Effector CD8-positive, alpha-beta T cell (primary cell): Measurements from ENCODE around the gene DDA1.

Source experiments
- DNase-seq: peaks from one replicate; lab custom pipeline; 2025; lab: John Stamatoyannopoulos, UW

The DDA1 gene

GRCh38 chr19:17311455-17312188, 2.3 kb downstream of the DDA1 start:
- no peak for DNase-seq

GRCh38 chr19:17312189-17313113, 3.1 kb downstream of the DDA1 start:
- DNase-seq, result no peak

GRCh38 chr19:17314007-17314593, 4.7 kb downstream of the DDA1 start:
- DNase-seq, result no peak

DNA sequence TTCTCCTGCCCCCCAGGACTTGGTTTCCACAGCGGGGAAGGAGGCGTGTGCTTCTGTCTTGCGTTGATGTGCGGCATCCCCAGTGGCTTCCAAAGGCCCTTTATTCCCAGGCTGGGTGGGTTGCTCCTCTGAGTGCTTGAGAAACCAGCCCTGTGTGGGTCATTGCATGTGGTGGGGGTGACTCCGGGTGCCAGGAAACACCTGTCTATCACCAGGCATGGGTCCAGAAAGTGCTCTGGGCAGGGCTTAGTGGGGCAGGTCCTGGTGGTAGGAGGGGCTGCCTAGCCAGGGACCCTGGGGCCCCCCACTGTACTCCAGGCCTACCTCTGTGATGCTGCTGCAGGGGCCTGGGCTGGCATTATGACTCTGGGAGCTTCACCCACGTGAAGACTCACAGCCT, 9.6 kb downstream of the DDA1 start:
- DNase-seq, result no peak

GRCh38 chr19:17319473-17320238, 10.3 kb downstream of the DDA1 start:
- DNase-seq, result no peak

DNA sequence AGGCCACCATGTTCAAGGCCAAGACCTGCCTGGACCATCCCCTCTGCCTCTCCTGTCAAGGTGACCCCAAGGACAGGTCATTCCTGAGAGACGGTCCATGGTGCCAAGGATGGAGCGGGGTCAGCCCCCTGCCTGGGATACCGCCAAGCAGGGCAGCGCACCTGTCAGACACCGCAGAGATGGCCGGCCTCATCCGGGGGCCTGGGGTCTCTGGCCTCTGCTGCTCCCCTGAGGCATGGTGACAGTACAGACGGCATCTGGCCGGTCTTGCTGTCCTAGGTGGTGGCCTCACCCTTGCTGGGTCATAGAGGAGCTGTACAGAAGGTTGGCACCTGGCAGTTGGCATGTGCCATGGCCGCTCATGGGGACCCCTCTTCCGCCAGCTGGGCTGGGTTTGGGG, 11.1 kb downstream of the DDA1 start:
- DNase-seq, result no peak

DNA sequence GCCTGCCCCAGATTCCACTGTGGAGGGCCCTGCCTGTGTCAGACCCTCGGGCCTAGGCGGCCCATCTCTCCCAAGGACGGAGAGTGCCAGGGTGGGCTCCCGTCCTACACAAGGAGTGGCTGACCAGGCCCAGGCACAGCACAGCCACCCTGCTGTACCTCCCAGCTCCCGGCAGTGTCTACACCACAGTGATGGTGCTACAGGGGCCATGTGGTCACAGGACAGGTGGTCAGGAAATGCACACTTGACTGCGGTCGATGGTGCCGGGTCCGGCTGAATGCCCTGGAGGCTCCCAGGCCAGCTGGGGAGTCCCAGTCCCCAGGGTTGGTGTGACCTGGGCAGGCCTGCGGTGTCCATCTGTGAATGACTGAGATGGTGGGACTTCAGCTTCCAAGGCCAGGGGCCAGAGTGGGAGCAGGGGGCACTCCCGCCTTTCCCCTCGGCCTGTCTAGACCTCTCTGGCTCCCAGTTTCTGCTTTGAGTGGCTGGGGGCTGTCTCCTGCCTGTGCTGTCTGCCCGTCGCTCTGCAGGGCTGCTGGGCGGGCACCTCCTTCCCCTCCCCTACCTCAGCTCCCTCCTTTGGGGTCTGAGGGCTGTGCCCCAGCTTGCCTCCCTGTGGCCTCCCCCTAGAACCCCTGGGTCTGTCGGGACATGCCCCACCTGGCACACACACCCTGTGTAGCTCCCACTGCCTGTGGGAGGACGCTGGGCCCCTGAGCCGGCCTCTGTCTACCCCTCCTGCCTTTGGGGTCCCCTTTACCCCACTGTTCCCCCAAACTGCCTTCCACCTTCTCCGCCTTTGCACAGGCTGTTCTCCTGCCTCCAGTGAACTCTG, 12.5 kb downstream of the DDA1 start:
- no peak for DNase-seq

DNA sequence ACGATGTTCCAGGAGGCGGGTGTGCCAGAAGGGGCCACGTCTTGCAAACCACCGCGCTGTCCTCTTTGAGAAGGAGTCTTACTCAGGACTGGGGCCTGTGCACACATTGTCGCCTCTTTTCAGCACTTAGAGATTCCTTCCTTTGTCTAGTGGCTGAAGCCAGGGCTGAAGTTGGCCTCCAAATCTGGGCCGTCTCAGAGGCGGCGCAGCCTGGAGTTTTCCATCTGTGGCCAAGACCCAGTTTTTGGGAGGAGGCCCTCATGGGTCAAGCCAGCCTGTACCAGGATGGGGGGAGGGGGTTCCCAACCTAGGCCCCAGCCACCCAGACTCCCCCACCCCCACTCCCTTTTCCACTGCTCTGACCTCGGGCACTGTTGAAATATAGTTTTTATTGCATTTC, 13.5 kb downstream of the DDA1 start:
- no peak for DNase-seq

DNA sequence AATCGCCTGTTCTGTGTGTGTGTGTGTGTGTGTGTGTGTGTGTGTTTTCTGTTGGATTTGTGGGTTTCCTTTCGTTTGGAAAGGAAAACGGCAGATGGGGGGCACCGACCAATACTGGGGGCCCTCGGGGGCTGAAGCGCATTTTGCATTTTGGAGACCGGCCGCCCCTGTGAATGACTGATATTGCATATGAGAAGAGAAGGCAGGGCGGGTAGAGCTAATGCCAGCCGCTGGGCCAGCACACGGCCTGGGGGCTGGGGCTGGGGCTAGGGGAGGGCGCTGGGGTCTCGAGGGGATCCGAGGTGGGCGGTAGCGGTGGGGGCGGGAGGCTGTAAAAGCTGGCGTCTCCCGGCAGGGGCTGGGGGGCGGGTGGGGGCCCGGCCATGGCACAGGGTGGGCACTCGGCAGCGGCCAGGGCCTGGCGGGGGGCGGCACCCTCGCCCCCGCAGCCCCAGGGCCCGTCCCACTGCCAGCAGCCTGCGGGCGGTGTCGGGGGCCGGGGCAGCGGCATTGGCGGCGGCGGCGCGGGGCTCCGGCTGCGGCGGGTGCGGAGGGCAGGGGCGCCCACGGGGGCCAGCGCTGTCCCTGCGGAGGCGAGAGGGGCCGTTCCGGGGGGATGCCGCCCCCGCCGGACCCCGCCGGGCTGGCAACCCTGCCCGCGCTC, 14.1 kb downstream of the DDA1 start:
- no peak for DNase-seq

DNA sequence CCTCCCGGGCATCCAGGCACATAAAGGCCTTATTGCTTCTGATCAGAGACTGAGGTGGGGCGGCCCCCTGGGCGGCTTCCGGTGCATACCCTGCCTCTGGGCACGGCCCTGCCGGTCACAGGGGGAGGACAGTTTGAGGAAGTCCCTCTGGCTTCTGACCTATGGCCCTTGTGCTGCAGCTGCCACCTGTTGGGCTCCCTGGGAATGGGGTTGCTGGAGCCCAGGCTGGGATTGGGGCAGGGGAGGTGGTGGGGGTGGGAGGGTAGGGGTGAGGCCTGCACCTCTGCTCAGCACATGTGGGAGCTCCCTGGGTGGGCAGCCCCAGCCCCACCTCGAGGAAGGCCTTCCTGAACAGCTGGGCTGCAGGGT, 14.6 kb downstream of the DDA1 start:
- DNase-seq, result no peak

DNA sequence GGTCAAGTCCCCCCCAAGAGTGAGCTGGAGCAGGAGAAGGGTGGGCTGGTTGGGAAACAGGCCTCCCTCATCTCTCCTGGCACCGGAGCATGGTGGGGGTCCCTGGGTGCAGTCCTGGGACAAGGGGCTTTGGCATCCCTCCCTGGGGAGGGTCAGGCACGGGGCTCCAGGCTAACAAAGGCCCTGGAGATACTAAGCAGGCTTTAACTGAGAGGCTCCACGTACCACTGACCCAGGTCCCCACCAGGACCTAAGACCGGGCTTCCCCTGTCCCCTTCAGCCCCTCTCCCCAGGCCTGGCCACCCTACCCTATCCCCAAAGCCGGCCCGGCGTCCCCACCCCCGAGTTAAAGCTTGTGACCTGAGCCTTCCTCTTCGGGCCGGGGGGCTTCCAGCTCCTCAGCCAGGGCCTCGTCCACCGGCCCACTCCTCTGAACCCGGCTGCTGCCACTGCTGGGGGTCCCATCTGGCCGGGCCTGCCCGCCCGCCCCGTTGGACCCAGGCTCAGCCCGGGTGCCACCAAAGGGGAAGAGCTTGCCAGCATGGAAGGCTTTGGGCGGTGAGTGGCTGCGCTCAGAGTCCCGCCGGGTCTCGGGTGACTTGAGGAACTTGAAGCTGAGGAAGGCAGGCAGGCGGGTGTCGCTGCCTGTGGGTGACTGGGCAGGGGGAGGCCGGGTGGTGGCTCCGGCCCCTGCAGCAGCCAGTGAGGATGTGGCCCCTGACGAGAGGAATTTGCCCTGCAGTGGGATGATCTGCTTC, 15.2 kb downstream of the DDA1 start:
- DNase-seq, result no peak

- no peak for DNase-seq
Observed at GRCh38 chr19:17325133-17325532, 15.8 kb downstream of the DDA1 start.

DNA sequence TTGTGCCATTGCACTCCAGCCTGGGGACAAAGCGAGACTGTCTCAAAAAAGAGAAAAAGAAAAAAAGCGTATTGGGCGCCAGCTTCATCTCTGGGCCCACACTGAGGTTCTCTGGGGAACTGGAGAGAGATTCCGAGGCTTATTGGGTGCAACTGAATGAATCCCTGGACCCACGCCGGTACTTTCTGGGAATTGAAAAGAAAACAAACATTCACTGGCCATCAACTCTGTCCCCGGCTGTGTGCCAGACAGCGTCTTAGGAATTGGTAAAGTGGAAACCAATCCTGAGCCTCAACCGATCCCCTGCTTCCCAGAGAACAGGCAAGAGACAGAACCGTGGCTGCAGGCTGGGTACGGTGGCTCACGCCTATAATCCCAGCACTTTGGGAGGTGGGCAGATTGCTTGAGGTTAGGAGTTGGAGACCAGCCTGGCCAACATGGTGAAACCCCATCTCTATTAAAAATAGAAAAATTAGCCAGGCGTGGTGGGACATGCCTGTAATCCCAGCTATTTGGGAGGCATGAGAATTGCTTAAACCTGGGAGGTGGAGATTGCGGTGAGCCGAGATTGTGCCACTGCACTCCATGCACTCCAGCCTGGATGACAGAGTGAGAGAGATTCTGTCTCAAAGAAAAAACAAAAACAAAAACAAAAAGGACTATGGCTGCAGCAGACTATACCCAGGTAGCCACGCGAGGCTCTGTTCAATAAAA, 16.7 kb downstream of the DDA1 start:
- DNase-seq, result no peak

GRCh38 chr19:17326595-17326966, 17.2 kb downstream of the DDA1 start:
- no peak for DNase-seq

- DNase-seq, result no peak
Observed at GRCh38 chr19:17327068-17327653, 17.8 kb downstream of the DDA1 start.

DNA sequence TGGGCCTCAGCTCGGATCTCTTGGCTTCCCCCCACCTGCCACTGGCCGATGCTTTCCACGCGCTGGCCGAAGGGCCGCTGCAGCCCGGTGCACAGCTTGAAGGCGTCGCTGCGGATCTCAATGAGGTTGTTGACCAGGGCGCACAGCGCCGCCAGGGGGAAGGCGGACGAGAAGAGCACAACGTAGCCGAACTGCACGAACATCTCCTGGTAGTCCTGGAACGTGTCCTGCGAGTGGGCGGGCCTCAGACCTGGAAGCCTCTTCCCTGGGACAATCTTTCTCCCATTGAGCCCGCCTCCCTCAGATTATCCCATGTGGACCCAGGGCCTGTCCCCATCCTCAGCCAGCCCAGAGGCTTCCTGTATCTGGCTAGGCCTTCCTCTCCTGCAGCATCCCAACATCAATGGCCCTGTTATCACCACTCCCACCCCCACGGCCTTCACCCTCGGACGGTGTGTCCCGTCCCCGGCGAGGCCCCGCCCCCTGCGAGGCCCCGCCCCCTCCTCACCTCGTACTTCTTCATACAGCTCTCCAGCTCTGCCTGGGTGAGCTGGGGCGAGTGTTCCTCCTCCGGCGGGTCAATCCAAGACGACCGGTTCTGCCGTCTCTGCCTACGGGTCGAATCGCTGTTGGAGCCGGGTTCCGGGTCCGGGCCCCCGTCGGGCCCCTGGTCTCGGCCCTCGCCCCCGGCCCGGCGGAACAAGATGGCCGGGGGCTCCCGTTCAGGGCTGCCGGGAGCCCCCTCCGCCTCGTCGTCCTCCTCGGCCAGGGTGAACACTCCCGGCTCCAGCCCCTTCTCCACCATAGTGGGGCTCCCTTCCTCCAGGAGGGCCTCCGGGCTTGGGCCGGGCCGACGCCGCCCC, 18.5 kb downstream of the DDA1 start:
- DNase-seq, result peak; percentile 52

DNA sequence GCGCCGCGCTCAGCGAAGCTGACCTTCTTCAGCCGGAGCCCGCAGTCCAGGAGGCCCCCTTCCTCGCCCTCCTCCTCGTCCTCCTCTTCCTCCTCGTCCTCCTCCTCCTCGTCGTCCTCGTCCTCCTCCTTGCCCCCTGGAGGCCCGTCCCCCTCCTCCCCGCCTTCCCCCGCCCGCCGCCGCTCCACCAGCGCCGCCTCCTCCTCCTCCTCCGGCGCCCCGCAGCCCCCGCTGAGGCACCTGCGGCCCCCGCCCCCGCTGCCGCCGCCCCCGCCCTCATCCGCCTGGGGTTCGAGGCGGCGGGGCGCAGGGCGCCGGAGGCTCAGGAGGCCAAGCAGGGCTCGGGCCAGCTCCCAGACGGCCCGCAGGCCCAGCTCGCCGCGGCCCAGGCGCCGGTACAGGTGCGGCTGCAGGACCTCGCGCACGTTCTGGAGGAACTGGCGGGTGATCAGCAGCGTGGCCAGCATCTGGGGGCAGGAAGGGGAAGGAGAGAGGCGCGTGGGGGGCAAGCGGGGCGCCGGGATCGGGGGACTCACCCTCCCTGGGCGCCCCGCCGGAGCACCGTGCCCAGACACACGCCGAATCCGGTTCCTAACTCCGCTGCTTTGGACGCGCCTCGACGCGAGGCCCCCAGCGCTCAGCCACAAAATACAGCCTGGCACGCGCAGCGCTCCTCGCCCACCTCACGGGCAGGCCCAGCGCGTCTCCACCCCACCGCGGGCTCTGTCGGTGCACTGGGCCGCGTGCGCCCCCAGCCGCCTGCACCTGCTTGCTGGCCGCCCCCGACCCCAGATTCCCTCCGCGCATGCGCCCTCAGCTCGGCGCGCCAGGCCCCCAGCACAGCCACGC, 19.4 kb downstream of the DDA1 start:
- peak; percentile 17 for DNase-seq
